Astrocyte (in vitro differentiated cells and primary cell): ENCODE data around the gene RPH3AL. TPM values are rescaled to one million over a fixed set of nuclear protein-coding genes. Genes with fewer than 3 reads are reported as not detected.
"Not testable (repeated sequence)": the region's sequence is repeated elsewhere in the genome, so short reads cannot be mapped to it uniquely, and the experiment has no call there.

Experiments used
- DNase-seq: peaks from one replicate; pipeline ENCODE4 v3.0.0-alpha.2; 2010; ENCODE audit warnings: low read depth
- FAIRE-seq: peaks from 2 replicates; lab custom pipeline; 2011; peaks lifted over from hg19 to GRCh38; lab: Jason Lieb, UNC
- H2AFZ ChIP-seq: 2 replicates; pipeline ENCODE4 v1.6.0; 2012; ENCODE audit warnings: low read depth, low read length, inconsistent platforms
- H3K27ac ChIP-seq: 2 replicates; pipeline ENCODE4 v1.5.1; 2011; ENCODE audit warnings: low read depth, low read length, inconsistent platforms
- H3K27me3 ChIP-seq: 2 replicates; pipeline ENCODE4 v1.6.0; 2011; ENCODE audit warnings: low read length, inconsistent platforms; ENCODE audit not compliant: insufficient read depth
- H3K36me3 ChIP-seq: 2 replicates; pipeline ENCODE4 v1.5.1; 2011; ENCODE audit warnings: low read length, inconsistent platforms; ENCODE audit not compliant: insufficient read depth
- H3K4me1 ChIP-seq: 2 replicates; pipeline ENCODE4 v1.5.1; 2011; ENCODE audit warnings: low read length, inconsistent platforms; ENCODE audit not compliant: insufficient read depth
- H3K4me2 ChIP-seq: 2 replicates; pipeline ENCODE4 v1.6.0; 2012; ENCODE audit warnings: low read length, inconsistent platforms
- H3K4me3 ChIP-seq: 2 replicates; pipeline ENCODE4 v1.5.1; 2011; ENCODE audit warnings: low read depth, mild to moderate bottlenecking, low read length, inconsistent platforms; ENCODE audit not compliant: insufficient read depth
- H3K79me2 ChIP-seq: 2 replicates; pipeline ENCODE4 v1.6.0; 2012; ENCODE audit warnings: mild to moderate bottlenecking, low read length, inconsistent platforms; ENCODE audit not compliant: insufficient read depth
- H3K9ac ChIP-seq: 2 replicates; pipeline ENCODE4 v1.6.0; 2012; ENCODE audit warnings: mild to moderate bottlenecking, low read length, inconsistent platforms
- H3K9me3 ChIP-seq: 2 replicates; pipeline ENCODE4 v1.5.1; 2012; ENCODE audit warnings: low read depth, mild to moderate bottlenecking, low read length, inconsistent platforms; ENCODE audit not compliant: insufficient read depth
- H4K20me1 ChIP-seq: 2 replicates; pipeline ENCODE4 v1.6.0; 2012; ENCODE audit warnings: low read length, inconsistent platforms; ENCODE audit not compliant: insufficient read depth
- H3K27ac Mint-ChIP-seq: one replicate; pipeline ENCODE4 v1.8.0; 2021; ENCODE audit warnings: mild to moderate bottlenecking, mixed read lengths; ENCODE audit not compliant: unreplicated experiment
- H3K27me3 Mint-ChIP-seq: one replicate; pipeline ENCODE4 v1.8.0; 2021; ENCODE audit warnings: low read depth, mixed read lengths; ENCODE audit not compliant: unreplicated experiment
- H3K36me3 Mint-ChIP-seq: one replicate; pipeline ENCODE4 v1.8.0; 2021; ENCODE audit warnings: low read depth, mixed read lengths; ENCODE audit not compliant: unreplicated experiment
- H3K4me1 Mint-ChIP-seq: one replicate; pipeline ENCODE4 v1.8.0; 2021; ENCODE audit warnings: low read depth, mixed read lengths; ENCODE audit not compliant: unreplicated experiment
- H3K4me3 Mint-ChIP-seq: one replicate; pipeline ENCODE4 v1.8.0; 2021; ENCODE audit warnings: mild to moderate bottlenecking, moderate library complexity, mixed read lengths; ENCODE audit not compliant: unreplicated experiment
- H3K9me3 Mint-ChIP-seq: one replicate; pipeline ENCODE4 v1.8.0; 2021; ENCODE audit warnings: mild to moderate bottlenecking, mixed read lengths; ENCODE audit not compliant: unreplicated experiment
- CTCF ChIP-seq: IDR thresholded peaks from 2 replicates; pipeline ENCODE4 v1.5.1; 2011; ENCODE audit warnings: low read depth, mild to moderate bottlenecking, inconsistent platforms, low read length, moderate library complexity; ENCODE audit not compliant: insufficient read depth
- EZH2 ChIP-seq: IDR thresholded peaks from 2 replicates; pipeline ENCODE4 v1.6.1; 2012; ENCODE audit warnings: mild to moderate bottlenecking, low read length, inconsistent platforms; ENCODE audit not compliant: insufficient read depth
- total RNA-seq: library from RNA; stranded (reverse); gene quantifications from 2 replicates; pipeline ENCODE4 v1.2.1, GENCODE V29; 2021

The RPH3AL gene
- total RNA-seq, 1 donor from 2014 or later: 3.7 TPM

- no peaks in the 10 kb centered on the region for H3K4me1 ChIP-seq
Measured at GRCh38 chr17:372157-373152, 19.8 kb upstream of the RPH3AL start.

GRCh38 chr17:371583-371982, 19.0 kb upstream of the RPH3AL start:
- H3K36me3 ChIP-seq: no peaks in the 10 kb centered on the region
- TF ChIP-seq CTCF: no peak
- TF ChIP-seq EZH2: no peak
- no peaks in the 10 kb centered on the region for H4K20me1 ChIP-seq
- no peak overlapping the region for H3K4me3 ChIP-seq
- H3K79me2 ChIP-seq: no peaks in the 10 kb centered on the region
- DNase-seq (no peak), FAIRE-seq (no peak)
- peaks cover 2% of the 10 kb centered on the region for H3K27me3 Mint-ChIP-seq
- H3K36me3 Mint-ChIP-seq: peaks cover 6% of the 10 kb centered on the region
- H3K4me3 Mint-ChIP-seq: no peak overlapping the region
- H2AFZ ChIP-seq: no peak overlapping the region
- H3K4me2 ChIP-seq: no peak overlapping the region
- H3K4me1 ChIP-seq: no peaks in the 10 kb centered on the region
- H3K27ac ChIP-seq: no peak overlapping the region
- H3K9me3 Mint-ChIP-seq: peaks cover 21% of the 10 kb centered on the region
- H3K4me1 Mint-ChIP-seq: peaks cover 3% of the 10 kb centered on the region
- no peak overlapping the region for H3K9ac ChIP-seq
- H3K27ac Mint-ChIP-seq: no peak overlapping the region
- peaks cover 2% of the 10 kb centered on the region for H3K9me3 ChIP-seq
- H3K27me3 ChIP-seq: no peaks in the 10 kb centered on the region

More at GRCh38 chr17:372157-373152, 19.8 kb upstream of the RPH3AL start:
- Mint-ChIP-seq H3K36me3 (peaks cover 6% of the 10 kb centered on the region), H3K4me1 (peaks cover 3% of the 10 kb centered on the region), H3K27ac (no peak overlapping the region), H3K27me3 (peaks cover 3% of the 10 kb centered on the region), H3K4me3 (no peak overlapping the region), H3K9me3 (peaks cover 21% of the 10 kb centered on the region)
- Histone ChIP-seq H3K4me3 (no peak overlapping the region), H3K79me2 (no peaks in the 10 kb centered on the region), H3K9me3 (peaks cover 2% of the 10 kb centered on the region), H3K4me2 (no peak overlapping the region), H4K20me1 (no peaks in the 10 kb centered on the region), H3K36me3 (no peaks in the 10 kb centered on the region), H2AFZ (no peak overlapping the region), H3K27ac (no peak overlapping the region), H3K9ac (no peak overlapping the region), H3K27me3 (no peaks in the 10 kb centered on the region)
- FAIRE-seq (no peak), DNase-seq (no peak)
- TF ChIP-seq CTCF: no peak
- TF ChIP-seq EZH2: no peak

- not testable (repeated sequence) for H2AFZ ChIP-seq, FAIRE-seq, H3K4me1 Mint-ChIP-seq, H3K9me3 ChIP-seq, H3K36me3 Mint-ChIP-seq, H3K79me2 ChIP-seq, H3K4me3 ChIP-seq, DNase-seq, H3K4me3 Mint-ChIP-seq, H3K27ac Mint-ChIP-seq, H3K4me2 ChIP-seq, H3K27ac ChIP-seq, H3K4me1 ChIP-seq, H3K27me3 Mint-ChIP-seq, H4K20me1 ChIP-seq, H3K36me3 ChIP-seq, H3K27me3 ChIP-seq, H3K9ac ChIP-seq
- peaks cover 16% of the 10 kb centered on the region for H3K9me3 Mint-ChIP-seq
Measured at GRCh38 chr17:367656-368055, 15.0 kb upstream of the RPH3AL start.

- not testable (repeated sequence) for H3K36me3 Mint-ChIP-seq, FAIRE-seq, H3K36me3 ChIP-seq, H3K27ac Mint-ChIP-seq, H3K79me2 ChIP-seq, H2AFZ ChIP-seq, H3K4me1 ChIP-seq, H3K4me3 Mint-ChIP-seq, H4K20me1 ChIP-seq, H3K27me3 ChIP-seq, H3K4me2 ChIP-seq, DNase-seq, H3K27ac ChIP-seq, H3K9ac ChIP-seq, H3K4me3 ChIP-seq, H3K9me3 ChIP-seq, H3K4me1 Mint-ChIP-seq, H3K27me3 Mint-ChIP-seq
- H3K9me3 Mint-ChIP-seq: peaks cover 18% of the 10 kb centered on the region
Measured at GRCh38 chr17:366657-367615, 14.3 kb upstream of the RPH3AL start.
